ENCODE measurements around the gene PRSS38.

The PRSS38 gene

GRCh38 chr1:227793948-227794816 lies 21.3 kb upstream of the PRSS38 start:
- DNase-seq: no peak

- no peak for DNase-seq
Observed at GRCh38 chr1:227794817-227795192, 20.7 kb upstream of the PRSS38 start.

DNA sequence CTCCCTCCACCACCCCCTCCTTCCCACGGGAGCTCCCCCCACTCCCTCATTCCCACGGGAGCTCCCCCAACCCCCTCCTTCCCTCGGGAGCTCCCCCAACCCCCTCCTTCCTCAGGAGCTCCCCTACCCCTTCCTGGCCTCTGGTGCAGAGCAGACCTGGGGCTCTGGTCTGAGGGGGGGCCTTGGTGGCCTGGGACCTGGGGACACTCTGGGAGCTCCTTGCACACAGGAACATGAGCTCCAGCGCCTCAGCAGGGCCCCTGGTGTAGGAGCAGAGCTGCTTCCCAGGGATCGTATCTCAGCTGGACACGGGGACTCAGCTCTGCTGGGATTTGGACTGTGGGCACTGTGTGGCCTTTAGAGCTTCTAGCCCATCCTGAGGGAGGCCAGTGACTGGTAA lies 19.7 kb upstream of the PRSS38 start:
- DNase-seq: no peak

GRCh38 chr1:227796359-227796915 lies 19.0 kb upstream of the PRSS38 start:
- DNase-seq: no peak

GRCh38 chr1:227797144-227797543 lies 18.3 kb upstream of the PRSS38 start:
- DNase-seq: no peak

GRCh38 chr1:227797625-227798024 lies 17.9 kb upstream of the PRSS38 start:
- no peak for DNase-seq

DNA sequence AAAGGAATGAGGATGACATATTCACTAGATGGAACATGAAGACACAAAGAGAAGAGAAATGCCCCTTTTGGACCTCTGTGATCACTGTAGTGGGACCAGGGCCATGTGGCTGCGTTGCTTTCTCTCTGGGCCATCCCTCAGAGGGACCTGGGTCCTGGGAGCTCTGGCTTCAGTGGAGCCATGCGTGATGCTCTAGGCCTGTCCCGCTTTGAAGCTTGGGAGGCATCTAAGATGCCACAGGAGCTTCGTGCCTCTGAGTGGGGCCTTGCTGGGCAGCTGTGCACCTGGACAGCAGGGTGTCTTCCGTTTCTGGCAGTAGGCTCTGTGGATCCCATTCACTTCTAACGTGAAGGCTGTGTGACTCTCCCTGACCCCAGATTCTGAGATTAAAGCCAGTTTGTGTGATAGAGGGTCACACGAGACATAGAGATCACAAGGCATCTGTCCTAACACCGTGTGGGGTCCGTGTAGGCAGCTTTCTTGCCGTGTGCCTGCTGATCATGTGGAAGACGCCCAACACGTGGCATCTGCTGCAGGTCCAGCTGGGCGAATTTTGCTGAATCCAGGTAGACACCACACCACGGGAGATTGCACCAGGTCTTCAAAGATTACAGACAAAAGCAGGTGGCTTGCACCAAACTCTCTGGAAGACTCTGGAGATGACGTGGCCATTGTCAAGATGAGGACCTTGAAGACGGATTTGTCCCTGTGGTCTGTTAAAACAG lies 17.2 kb upstream of the PRSS38 start:
- DNase-seq: no peak

DNA sequence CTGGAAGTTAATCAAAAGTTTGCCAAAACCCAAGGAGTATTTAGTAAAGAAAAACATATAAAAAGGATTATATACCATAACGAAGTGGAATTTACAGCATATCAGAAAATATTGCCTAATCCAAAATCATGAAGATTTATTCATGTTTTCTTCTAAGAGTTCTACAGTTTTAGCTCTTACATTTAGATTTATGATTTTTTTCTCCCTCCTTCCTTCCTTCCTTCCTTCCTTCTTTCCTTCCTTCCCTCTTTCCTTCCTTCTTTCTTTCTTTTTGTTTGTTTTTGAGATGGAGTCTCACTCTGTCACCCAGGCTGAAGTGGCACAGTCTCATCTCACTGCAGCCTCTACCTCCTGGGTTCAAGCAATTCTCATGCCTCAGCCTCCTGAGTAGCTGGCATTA lies 15.7 kb upstream of the PRSS38 start:
- no peak for DNase-seq

GRCh38 chr1:227803933-227804332 lies 11.5 kb upstream of the PRSS38 start:
- DNase-seq: no peak

- no peak for DNase-seq
Observed at GRCh38 chr1:227805606-227806197, 9.8 kb upstream of the PRSS38 start.

DNA sequence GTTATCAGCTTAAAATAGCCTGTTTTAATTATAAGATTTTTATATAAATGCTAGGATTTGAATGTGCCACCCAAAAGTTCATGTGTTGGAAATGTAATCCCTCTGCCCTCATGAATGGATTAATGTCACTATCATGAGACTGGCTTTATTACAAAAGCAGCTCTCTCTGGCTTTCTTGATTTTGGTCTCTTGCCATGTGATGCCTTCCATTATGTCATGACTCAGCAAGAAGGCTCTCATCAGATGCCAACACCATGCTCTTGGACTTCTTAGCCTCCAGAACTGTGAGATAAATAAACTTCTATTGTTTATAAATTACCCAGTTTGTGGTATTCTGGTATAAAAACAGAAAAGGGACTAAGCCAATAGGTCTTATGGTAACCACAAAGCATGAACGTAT lies 6.9 kb upstream of the PRSS38 start:
- no peak for DNase-seq

GRCh38 chr1:227809026-227809425 lies 6.4 kb upstream of the PRSS38 start:
- DNase-seq: no peak

DNA sequence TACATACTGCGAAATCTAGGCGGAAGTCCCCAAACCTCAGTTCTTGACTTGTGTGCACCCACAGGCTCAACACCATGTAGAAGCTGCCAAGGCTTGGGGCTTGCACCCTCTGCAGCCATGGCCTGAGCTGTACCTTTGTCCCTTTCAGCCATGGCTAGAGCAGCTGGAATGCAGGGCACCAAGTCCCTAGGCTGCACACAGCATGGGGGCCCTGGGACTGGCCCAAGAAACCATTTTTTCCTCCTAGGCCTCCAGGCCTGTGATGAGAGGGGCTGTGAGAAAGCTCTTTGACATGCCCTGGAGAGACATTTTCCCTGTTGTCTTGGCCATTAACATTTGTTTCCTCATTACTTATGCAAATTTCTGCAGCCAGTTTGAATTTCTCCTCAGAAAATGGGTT lies 1.5 kb upstream of the PRSS38 start:
- DNase-seq: no peak

DNA sequence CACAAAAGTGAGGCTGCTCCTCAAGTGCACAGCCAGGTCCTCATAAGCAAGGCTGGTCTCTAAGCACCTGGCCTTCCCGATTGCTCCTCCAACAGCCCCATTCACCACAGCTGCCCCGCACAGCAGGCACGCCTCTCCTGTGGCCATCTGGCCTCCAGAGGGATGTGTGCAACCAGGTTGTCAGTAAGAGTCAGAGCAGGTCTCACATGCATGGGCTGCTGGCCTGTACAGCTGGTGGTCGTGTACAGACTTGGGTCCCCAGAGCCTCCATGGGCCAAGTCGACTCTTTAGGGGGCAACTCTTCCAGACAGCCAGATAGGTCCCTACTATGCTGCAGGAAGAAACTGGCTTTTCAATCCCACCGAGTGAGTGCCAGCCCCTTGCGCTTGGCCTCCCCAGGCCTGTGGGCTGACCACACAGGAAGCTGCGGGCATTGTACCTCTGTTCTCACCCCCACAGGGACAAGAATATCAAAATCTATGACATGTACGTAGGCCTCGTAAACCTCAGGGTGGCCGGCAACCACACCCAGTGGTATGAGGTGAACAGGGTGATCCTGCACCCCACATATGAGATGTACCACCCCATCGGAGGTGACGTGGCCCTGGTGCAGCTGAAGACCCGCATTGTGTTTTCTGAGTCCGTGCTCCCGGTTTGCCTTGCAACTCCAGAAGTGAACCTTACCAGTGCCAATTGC lies 1.4 kb downstream of the PRSS38 start:
- DNase-seq: no peak

GRCh38 chr1:227823537-227823936 lies 8.1 kb downstream of the PRSS38 start:
- no peak for DNase-seq

DNA sequence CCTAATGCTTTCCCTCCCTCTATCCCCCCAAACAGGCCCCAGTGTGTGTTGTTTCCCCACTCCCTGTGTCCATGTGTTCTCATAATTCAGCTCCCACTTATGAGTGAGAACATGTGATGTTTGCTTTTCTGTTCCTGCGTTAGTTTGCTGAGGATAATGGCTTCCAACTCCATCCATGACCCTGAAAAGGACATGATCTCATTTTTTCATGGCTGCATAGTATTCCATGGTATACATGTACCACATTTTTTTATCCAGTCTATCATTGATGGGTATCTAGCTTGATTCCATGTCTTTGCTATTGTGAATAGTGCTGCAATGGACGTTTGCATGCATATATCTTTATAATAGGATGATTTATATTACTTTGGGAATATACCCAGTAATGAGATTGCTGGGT lies 8.7 kb downstream of the PRSS38 start:
- DNase-seq: no peak

DNA sequence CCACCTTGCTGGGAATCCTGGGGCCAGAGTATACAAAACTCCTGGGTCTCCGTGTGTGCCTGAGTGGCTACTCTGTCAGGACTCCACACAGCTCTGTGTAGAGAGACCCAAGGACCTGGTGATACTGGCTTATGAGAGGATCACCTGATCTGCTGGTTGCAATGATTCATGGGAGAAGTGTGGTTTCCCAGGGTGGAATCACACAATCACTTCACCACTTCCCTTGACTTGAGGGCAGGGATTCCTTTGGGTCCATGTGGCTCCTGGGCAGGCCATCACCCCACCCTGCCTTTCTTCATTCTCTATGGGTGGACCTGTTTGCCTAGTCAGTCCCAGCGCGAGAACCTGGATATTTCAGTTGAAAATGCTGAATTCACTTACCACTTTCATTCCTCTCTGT lies 13.3 kb downstream of the PRSS38 start:
- no peak for DNase-seq

DNA sequence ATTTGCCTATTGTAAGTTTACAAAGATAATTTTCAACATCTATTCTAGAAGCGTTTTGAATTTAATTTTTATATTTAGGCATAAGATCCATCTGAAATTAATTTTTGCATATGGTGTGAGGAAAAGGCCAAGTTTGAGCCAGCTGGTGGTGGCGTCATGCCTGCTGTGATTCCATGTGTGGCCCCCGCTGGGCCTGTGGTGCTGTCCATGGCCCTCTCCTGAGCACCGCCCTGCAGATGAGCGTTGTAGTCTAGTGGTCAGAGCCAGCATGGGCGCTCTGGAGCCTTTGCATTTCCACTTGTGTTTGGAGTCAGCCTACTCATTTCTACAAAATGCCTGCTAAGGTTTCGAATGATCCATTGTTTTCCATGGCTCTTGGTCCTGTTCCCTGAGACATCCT lies 22.7 kb downstream of the PRSS38 start:
- DNase-seq: no peak

- DNase-seq: no peak
Observed at GRCh38 chr1:227841096-227841495, 25.6 kb downstream of the PRSS38 start.

- DNase-seq: no peak
Observed at GRCh38 chr1:227844320-227845146, 29.1 kb downstream of the PRSS38 start.

- no peak for DNase-seq
Observed at GRCh38 chr1:227845147-227845458, 29.6 kb downstream of the PRSS38 start.

- DNase-seq: no peak
Observed at GRCh38 chr1:227845519-227845918, 30.0 kb downstream of the PRSS38 start.

All from stimulated activated naive CD4-positive, alpha-beta T cell treated with Interleukin-2 at 50 U/mL for 16 hours (primary cell).